GM12864 (cell line): ENCODE results near the gene TNFRSF14.

ENCODE experiments used
- DNase-seq: peaks from one replicate; pipeline ENCODE4 v3.0.0-alpha.2; 2011; ENCODE audit warnings: low read depth
- H3K4me3 ChIP-seq: 2 replicates; pipeline ENCODE4 v1.5.1; 2011; ENCODE audit warnings: mild to moderate bottlenecking, low read depth, low read length, control low read depth
- TF ChIP-seq, protein P1 (sequence below): IDR thresholded peaks from 2 replicates; pipeline ENCODE4 v1.5.1; 2011; ENCODE audit warnings: low read depth, mild to moderate bottlenecking, moderate library complexity, low read length, control low read depth, inconsistent platforms; ENCODE audit errors: missing control alignments

TNFRSF14 gene

DNA sequence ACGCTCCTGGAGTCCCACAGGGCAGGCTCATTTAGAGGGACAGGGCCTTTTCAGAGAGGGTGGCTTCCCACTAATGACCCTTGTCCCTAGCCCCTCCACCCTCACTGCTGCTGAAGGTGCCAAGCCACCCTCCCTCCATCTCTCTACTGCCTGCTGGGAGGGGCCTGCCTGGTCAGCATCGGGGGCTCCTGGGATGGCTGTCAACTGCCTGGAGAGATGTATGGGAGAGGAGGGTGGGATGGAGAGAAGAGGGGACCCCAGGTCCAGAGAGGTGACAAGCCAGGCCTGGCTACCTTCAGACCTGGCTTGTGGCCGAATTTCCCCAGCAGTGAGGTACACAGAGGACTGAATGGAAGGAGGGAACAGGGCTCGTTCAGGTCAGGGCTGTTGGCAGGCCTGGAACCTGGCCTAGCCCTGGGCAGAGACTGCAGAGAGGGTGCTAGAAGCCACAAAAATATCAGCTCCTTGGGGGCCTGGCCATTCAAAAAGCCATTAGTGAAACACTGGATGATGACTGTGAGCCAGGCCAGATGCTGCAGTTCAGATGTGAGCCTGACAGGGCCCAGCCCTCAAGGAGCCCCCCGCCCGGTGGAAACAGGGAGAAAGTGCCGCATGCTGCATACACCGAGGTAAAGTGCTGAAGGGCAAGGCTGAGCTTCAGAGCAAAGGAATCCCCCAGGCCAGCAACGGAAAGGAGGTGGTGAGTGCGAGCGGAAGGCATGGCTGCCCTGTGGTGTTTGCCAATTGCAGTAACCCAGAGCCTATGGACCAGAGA lies 56.6 kb downstream of the TNFRSF14 start:
- TF ChIP-seq, protein P1, sequence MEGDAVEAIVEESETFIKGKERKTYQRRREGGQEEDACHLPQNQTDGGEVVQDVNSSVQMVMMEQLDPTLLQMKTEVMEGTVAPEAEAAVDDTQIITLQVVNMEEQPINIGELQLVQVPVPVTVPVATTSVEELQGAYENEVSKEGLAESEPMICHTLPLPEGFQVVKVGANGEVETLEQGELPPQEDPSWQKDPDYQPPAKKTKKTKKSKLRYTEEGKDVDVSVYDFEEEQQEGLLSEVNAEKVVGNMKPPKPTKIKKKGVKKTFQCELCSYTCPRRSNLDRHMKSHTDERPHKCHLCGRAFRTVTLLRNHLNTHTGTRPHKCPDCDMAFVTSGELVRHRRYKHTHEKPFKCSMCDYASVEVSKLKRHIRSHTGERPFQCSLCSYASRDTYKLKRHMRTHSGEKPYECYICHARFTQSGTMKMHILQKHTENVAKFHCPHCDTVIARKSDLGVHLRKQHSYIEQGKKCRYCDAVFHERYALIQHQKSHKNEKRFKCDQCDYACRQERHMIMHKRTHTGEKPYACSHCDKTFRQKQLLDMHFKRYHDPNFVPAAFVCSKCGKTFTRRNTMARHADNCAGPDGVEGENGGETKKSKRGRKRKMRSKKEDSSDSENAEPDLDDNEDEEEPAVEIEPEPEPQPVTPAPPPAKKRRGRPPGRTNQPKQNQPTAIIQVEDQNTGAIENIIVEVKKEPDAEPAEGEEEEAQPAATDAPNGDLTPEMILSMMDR, result no peak
- no peak overlapping the region for H3K4me3 ChIP-seq
- no peak for DNase-seq
